ENCODE results near the gene FRMD4A. TPM values are rescaled to one million over a fixed set of nuclear protein-coding genes. Genes with fewer than 3 reads are reported as not detected.

FRMD4A gene
- total and polyA plus RNA-seq, 7 donors, result 3.0 to 27.8 (median 14.4) TPM

- intact Hi-C loops (cut with DNase I), result no loop called here
- Histone ChIP-seq H3K4me3 (no peak overlapping the region), H3K9me3 (no peaks in the 10 kb centered on the region)
These were observed 714.9 kb downstream of the FRMD4A start for GRCh38 chr10:13615650-13616300.

GRCh38 chr10:13614530-13615332 is 716.0 kb downstream of the FRMD4A start:
- intact Hi-C loops (cut with DNase I), result loop anchor here (5.0 kb wide), 1 partner anchor 48 kb away; no protein-coding TSS in a partner anchor
- WGBS, 2 donors, result 89 to 96% methylated on average over 8 of the region's 8 CpGs

More at GRCh38 chr10:13615650-13616300, 714.9 kb downstream of the FRMD4A start:
- Histone ChIP-seq H3K4me1 (peaks cover 0 to 18% (median 13%) of the 10 kb centered on the region in 4 donors), H3K36me3 (peaks cover 0 to 68% (median 17%) of the 10 kb centered on the region in 4 donors), H3K27me3 (no peaks in the 10 kb centered on the region), H3K27ac (peak overlapping the region in 2 of 4 donors; percentile 63 to 71)
- no peak for DNase-seq
- no peak for TF ChIP-seq POLR2A (IDR thresholded peaks at IDR 0.05)
- no peak for TF ChIP-seq POLR2AphosphoS5 (IDR thresholded peaks at IDR 0.05)
- TF ChIP-seq EP300 (IDR thresholded peaks at IDR 0.05), result no peak
- no peak for TF ChIP-seq CTCF (IDR thresholded peaks at IDR 0.05)
- 58 to 74% methylated on average over 7 of the region's 7 CpGs for WGBS, 2 donors

GRCh38 chr10:13613519-13613918 is 717.2 kb downstream of the FRMD4A start:
- intact Hi-C loops (cut with DNase I), result loop anchor here (2.0 to 5.0 kb wide), 2 partner anchors 49 to 165 kb away; no protein-coding TSS in a partner anchor
- Histone ChIP-seq H3K4me3 (no peak overlapping the region), H3K9me3 (no peaks in the 10 kb centered on the region), H3K27ac (no peak overlapping the region), H3K4me1 (peaks cover 0 to 18% (median 13%) of the 10 kb centered on the region in 4 donors), H3K36me3 (peaks cover 0 to 72% (median 18%) of the 10 kb centered on the region in 4 donors), H3K27me3 (no peaks in the 10 kb centered on the region)
- WGBS, 2 donors, result 62 to 79% methylated on average over 5 of the region's 5 CpGs
- no peak for DNase-seq
- TF ChIP-seq POLR2AphosphoS5 (IDR thresholded peaks at IDR 0.05) (no peak), POLR2A (IDR thresholded peaks at IDR 0.05) (no peak), CTCF (IDR thresholded peaks at IDR 0.05) (peak in 3 of 4 experiments; percentile 12 to 22 (median 21)), EP300 (IDR thresholded peaks at IDR 0.05) (no peak)

More at GRCh38 chr10:13614530-13615332, 716.0 kb downstream of the FRMD4A start:
- Histone ChIP-seq H3K4me3 (no peak overlapping the region), H3K9me3 (no peaks in the 10 kb centered on the region), H3K4me1 (peaks cover 0 to 18% (median 13%) of the 10 kb centered on the region in 4 donors), H3K27me3 (no peaks in the 10 kb centered on the region), H3K27ac (peak overlapping the region in 2 of 4 donors; percentile 63 to 71), H3K36me3 (peaks cover 0 to 72% (median 22%) of the 10 kb centered on the region in 4 donors)
- TF ChIP-seq POLR2A (IDR thresholded peaks at IDR 0.05) (no peak), CTCF (IDR thresholded peaks at IDR 0.05) (no peak)
- no peak for DNase-seq

- no peaks in the 10 kb centered on the region for H3K9me3 ChIP-seq
- H3K36me3 ChIP-seq, result peaks cover 0 to 71% (median 18%) of the 10 kb centered on the region in 4 donors
- H3K4me1 ChIP-seq, result peaks cover 0 to 21% (median 13%) of the 10 kb centered on the region in 4 donors
- TF ChIP-seq POLR2AphosphoS5 (IDR thresholded peaks at IDR 0.05), result no peak
- no peak for TF ChIP-seq POLR2A (IDR thresholded peaks at IDR 0.05)
- TF ChIP-seq EP300 (IDR thresholded peaks at IDR 0.05), result no peak
- TF ChIP-seq CTCF (IDR thresholded peaks at IDR 0.05), result no peak
- WGBS, 2 donors, result 94% methylated on average over 3 of the region's 3 CpGs
- no peak overlapping the region for H3K27ac ChIP-seq
- intact Hi-C loops (cut with DNase I), result loop anchor here (2.0 to 5.0 kb wide), 2 partner anchors 49 to 166 kb away; no protein-coding TSS in a partner anchor
- DNase-seq, result no peak
- no peak overlapping the region for H3K4me3 ChIP-seq
- no peaks in the 10 kb centered on the region for H3K27me3 ChIP-seq
These were observed 717.9 kb downstream of the FRMD4A start for GRCh38 chr10:13612654-13613373.
